Measurements from ENCODE around the gene TOMM7. TPM values are rescaled to one million over a fixed set of nuclear protein-coding genes. Genes with fewer than 3 reads are reported as not detected.
"Not testable (repeated sequence)": the region's sequence is repeated elsewhere in the genome, so short reads cannot be mapped to it uniquely, and the experiment has no call there.

Gene TOMM7
- total RNA-seq, 1 donor from 2014 or later = 292 TPM

GRCh38 chr7:22841954-22842353 is 19.3 kb upstream of the TOMM7 start:
- Mint-ChIP-seq H3K27ac (ENCODE audit: unreplicated experiment) (peak overlapping the region; percentile 80), H3K9me3 (ENCODE audit: unreplicated experiment) (no peaks in the 10 kb centered on the region), H3K4me1 (ENCODE audit: unreplicated experiment) (peaks cover 13% of the 10 kb centered on the region), H3K27me3 (ENCODE audit: unreplicated experiment) (no peaks in the 10 kb centered on the region), H3K36me3 (ENCODE audit: unreplicated experiment) (no peaks in the 10 kb centered on the region), H3K4me3 (ENCODE audit: unreplicated experiment) (peak overlapping the region; percentile 30)
- no peak for TF ChIP-seq CTCF (IDR thresholded peaks at IDR 0.05)
- peak; percentile 79 for DNase-seq (ENCODE audit: extremely low spot score, unreplicated experiment)

- DNase-seq (ENCODE audit: extremely low spot score, unreplicated experiment) = no peak
- Mint-ChIP-seq H3K9me3 (ENCODE audit: unreplicated experiment) (no peaks in the 10 kb centered on the region), H3K27me3 (ENCODE audit: unreplicated experiment) (no peaks in the 10 kb centered on the region), H3K27ac (ENCODE audit: unreplicated experiment) (no peak overlapping the region), H3K36me3 (ENCODE audit: unreplicated experiment) (no peaks in the 10 kb centered on the region), H3K4me3 (ENCODE audit: unreplicated experiment) (no peak overlapping the region), H3K4me1 (ENCODE audit: unreplicated experiment) (peaks cover 24% of the 10 kb centered on the region)
- TF ChIP-seq CTCF (IDR thresholded peaks at IDR 0.05) = no peak
Observed at GRCh38 chr7:22837308-22837707, 14.7 kb upstream of the TOMM7 start.

GRCh38 chr7:22836506-22836905 is 13.9 kb upstream of the TOMM7 start:
- H3K27ac Mint-ChIP-seq (ENCODE audit: unreplicated experiment); H3K9me3 Mint-ChIP-seq (ENCODE audit: unreplicated experiment); H3K27me3 Mint-ChIP-seq (ENCODE audit: unreplicated experiment); DNase-seq (ENCODE audit: extremely low spot score, unreplicated experiment); H3K36me3 Mint-ChIP-seq (ENCODE audit: unreplicated experiment); H3K4me3 Mint-ChIP-seq (ENCODE audit: unreplicated experiment): not testable (repeated sequence)
- peaks cover 20% of the 10 kb centered on the region for H3K4me1 Mint-ChIP-seq (ENCODE audit: unreplicated experiment)

- Mint-ChIP-seq H3K9me3 (ENCODE audit: unreplicated experiment) (no peaks in the 10 kb centered on the region), H3K27me3 (ENCODE audit: unreplicated experiment) (no peaks in the 10 kb centered on the region), H3K4me3 (ENCODE audit: unreplicated experiment) (peak overlapping the region; percentile 49), H3K36me3 (ENCODE audit: unreplicated experiment) (no peaks in the 10 kb centered on the region), H3K27ac (ENCODE audit: unreplicated experiment) (peak overlapping the region; percentile 66), H3K4me1 (ENCODE audit: unreplicated experiment) (peaks cover 17% of the 10 kb centered on the region)
- no peak for TF ChIP-seq CTCF (IDR thresholded peaks at IDR 0.05)
- DNase-seq (ENCODE audit: extremely low spot score, unreplicated experiment) = no peak
Observed at GRCh38 chr7:22833957-22834356, 11.3 kb upstream of the TOMM7 start.

GRCh38 chr7:22833113-22833855 is 10.6 kb upstream of the TOMM7 start:
- H3K27ac Mint-ChIP-seq (ENCODE audit: unreplicated experiment) = peak overlapping the region; percentile 66
- TF ChIP-seq CTCF (IDR thresholded peaks at IDR 0.05) = no peak
- H3K36me3 Mint-ChIP-seq (ENCODE audit: unreplicated experiment) = no peaks in the 10 kb centered on the region
- peak overlapping the region; percentile 49 for H3K4me3 Mint-ChIP-seq (ENCODE audit: unreplicated experiment)
- no peak for DNase-seq (ENCODE audit: extremely low spot score, unreplicated experiment)
- peaks cover 17% of the 10 kb centered on the region for H3K4me1 Mint-ChIP-seq (ENCODE audit: unreplicated experiment)
- H3K27me3 Mint-ChIP-seq (ENCODE audit: unreplicated experiment) = no peaks in the 10 kb centered on the region
- no peaks in the 10 kb centered on the region for H3K9me3 Mint-ChIP-seq (ENCODE audit: unreplicated experiment)

Measured in osteocyte (in vitro differentiated cells).